ENCODE measurements around the gene FIP1L1. TPM values are rescaled to one million over a fixed set of nuclear protein-coding genes. Genes with fewer than 3 reads are reported as not detected.
"Not testable (repeated sequence)": the region's sequence is repeated elsewhere in the genome, so short reads cannot be mapped to it uniquely, and the experiment has no call there.

The FIP1L1 gene
- total RNA-seq, 1 experiment from 2014 or later: 56.3 TPM

- no peaks in the 10 kb centered on the region for H3K4me1 ChIP-seq (replicated peaks)
- DNase-seq (ENCODE audit: low read depth in 1 of 2, low spot score in 2 of 2): no peak
Measured at GRCh38 chr4:53465891-53466290, 88.5 kb downstream of the FIP1L1 start.

GRCh38 chr4:53466576-53466975, 89.1 kb downstream of the FIP1L1 start:
- not testable (repeated sequence) for H3K36me3 ChIP-seq; H3K4me3 ChIP-seq; H3K27ac ChIP-seq; H3K4me1 ChIP-seq (replicated peaks); H3K9me3 ChIP-seq (replicated peaks); DNase-seq (ENCODE audit: low read depth in 1 of 2, low spot score in 2 of 2); H3K27me3 ChIP-seq (replicated peaks)

More at GRCh38 chr4:53465891-53466290, 88.5 kb downstream of the FIP1L1 start:
- Histone ChIP-seq H3K9me3 (replicated peaks) (no peaks in the 10 kb centered on the region), H3K4me3 (no peak overlapping the region), H3K36me3 (0 out of 2 replicates have a peak, but pooled peaks cover 4% of the 10 kb centered on the region), H3K27me3 (replicated peaks) (no peaks in the 10 kb centered on the region), H3K27ac (no peak overlapping the region)

- Histone ChIP-seq H3K27ac (peak overlapping the region; percentile 70), H3K4me3 (no peak overlapping the region), H3K4me1 (replicated peaks) (peaks cover 34% of the 10 kb centered on the region), H3K27me3 (replicated peaks) (no peaks in the 10 kb centered on the region), H3K9me3 (replicated peaks) (no peaks in the 10 kb centered on the region), H3K36me3 (no peaks in the 10 kb centered on the region)
- peak; percentile 85 to 86 for DNase-seq (ENCODE audit: low read depth in 1 of 2, low spot score in 2 of 2)
Measured at GRCh38 chr4:53476232-53477037, 99.0 kb downstream of the FIP1L1 start.

DNA sequence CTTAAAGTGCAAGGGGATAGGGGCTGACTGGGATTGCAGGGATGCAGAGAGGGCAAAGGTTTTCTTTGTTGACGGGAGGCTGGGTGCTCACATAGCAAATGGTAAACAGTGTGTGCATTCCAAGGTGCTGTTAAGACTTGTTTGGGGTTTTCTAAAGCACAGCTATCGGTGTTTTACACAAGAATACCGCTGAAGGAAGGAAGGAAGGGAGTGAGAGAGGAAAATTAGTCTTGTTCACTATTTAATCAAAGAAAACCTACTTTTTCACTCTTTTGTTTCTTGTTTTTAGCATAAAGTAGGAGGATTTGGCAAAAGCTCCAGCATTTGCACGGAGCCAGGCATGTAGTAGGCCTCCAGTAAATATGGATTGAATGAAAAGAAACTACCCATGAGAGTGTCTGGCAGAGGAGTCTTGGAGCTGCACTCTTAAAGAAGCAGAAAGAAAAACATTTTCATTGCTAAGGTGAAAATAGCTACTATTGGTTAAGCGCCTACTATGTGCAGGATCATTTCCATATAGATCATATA, 99.7 kb downstream of the FIP1L1 start:
- Histone ChIP-seq H3K27me3 (replicated peaks) (no peaks in the 10 kb centered on the region), H3K27ac (peak overlapping the region; percentile 70), H3K4me3 (no peak overlapping the region), H3K9me3 (replicated peaks) (no peaks in the 10 kb centered on the region), H3K4me1 (replicated peaks) (peaks cover 34% of the 10 kb centered on the region), H3K36me3 (no peaks in the 10 kb centered on the region)
- no peak for DNase-seq (ENCODE audit: low read depth in 1 of 2, low spot score in 2 of 2)

DNA sequence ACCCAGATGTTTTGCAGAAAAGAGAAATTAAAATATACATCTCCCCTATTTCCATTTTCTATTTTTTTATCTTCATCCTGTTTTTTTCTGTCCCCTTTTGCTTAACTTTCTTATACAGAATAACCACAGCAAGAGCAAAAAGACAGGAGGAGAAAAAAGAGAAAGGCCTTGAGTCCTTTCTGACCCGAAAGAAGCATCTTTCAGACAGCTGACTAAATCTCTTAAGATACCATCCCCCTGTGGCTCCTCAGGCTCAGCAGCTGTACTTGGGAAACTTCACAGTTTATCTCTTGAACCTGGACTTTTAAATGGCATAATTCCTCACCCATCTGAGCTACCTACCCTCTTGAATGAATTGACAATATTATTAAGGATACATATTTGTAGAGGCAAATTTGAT, 100.2 kb downstream of the FIP1L1 start:
- H3K27ac ChIP-seq: no peak overlapping the region

GRCh38 chr4:53478671-53479456, 101.4 kb downstream of the FIP1L1 start:
- peak overlapping the region; percentile 43 for H3K27ac ChIP-seq
- no peak overlapping the region for H3K4me3 ChIP-seq
- peak in 1 of 2 experiments; percentile 27 for DNase-seq (ENCODE audit: low read depth in 1 of 2, low spot score in 2 of 2)
- no peaks in the 10 kb centered on the region for H3K27me3 ChIP-seq (replicated peaks)
- H3K4me1 ChIP-seq (replicated peaks): peaks cover 34% of the 10 kb centered on the region
- no peaks in the 10 kb centered on the region for H3K9me3 ChIP-seq (replicated peaks)
- H3K36me3 ChIP-seq: no peaks in the 10 kb centered on the region

More for the DNA sequence above, 100.2 kb downstream of the FIP1L1 start:
- Histone ChIP-seq H3K27me3 (replicated peaks) (no peaks in the 10 kb centered on the region), H3K4me1 (replicated peaks) (peaks cover 34% of the 10 kb centered on the region), H3K9me3 (replicated peaks) (no peaks in the 10 kb centered on the region), H3K4me3 (no peak overlapping the region), H3K36me3 (no peaks in the 10 kb centered on the region)
- DNase-seq (ENCODE audit: low read depth in 1 of 2, low spot score in 2 of 2): no peak

DNA sequence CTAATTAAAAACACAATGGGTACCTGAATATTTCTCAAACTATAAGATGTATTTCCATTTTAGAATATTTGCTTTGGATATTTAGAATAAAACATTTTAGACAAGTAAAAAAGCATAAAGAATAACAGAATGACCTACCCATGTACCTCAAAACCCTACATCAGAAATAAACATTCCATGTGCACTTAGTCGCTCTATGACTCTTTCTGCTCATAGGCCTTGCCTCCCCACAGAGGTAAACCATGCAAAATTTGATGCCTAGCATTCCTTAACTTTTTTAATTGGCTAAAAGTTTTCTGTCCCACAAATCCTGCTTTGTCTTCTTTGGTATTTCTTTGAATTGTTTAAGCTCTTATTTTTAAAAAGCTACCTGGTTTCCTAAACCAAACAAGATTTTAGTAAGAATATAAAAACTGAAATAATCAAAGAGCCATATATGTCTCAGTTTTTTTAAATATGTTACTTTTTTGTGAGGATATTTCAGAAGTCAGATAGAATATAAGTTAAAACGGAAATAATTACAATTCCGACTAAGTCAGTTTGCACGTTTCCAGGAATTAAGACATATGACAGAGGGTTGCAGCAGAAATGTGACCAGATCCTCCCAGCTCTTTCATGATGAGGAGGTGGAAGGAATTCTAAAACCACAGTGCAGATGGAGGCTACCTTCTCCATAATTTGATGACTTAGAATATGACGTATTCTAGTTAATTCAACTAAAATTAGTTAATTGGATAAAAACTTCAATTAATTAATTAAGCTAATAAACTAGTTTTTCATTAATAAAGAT, 102.5 kb downstream of the FIP1L1 start:
- Histone ChIP-seq H3K4me3 (no peak overlapping the region), H3K27ac (peak overlapping the region; percentile 43; the same call in 1 of the 2 replicates), H3K9me3 (replicated peaks) (no peaks in the 10 kb centered on the region), H3K36me3 (no peaks in the 10 kb centered on the region), H3K27me3 (replicated peaks) (no peaks in the 10 kb centered on the region), H3K4me1 (replicated peaks) (peaks cover 34% of the 10 kb centered on the region)
- DNase-seq (ENCODE audit: low read depth in 1 of 2, low spot score in 2 of 2): peak in 1 of 2 experiments; percentile 24

DNA sequence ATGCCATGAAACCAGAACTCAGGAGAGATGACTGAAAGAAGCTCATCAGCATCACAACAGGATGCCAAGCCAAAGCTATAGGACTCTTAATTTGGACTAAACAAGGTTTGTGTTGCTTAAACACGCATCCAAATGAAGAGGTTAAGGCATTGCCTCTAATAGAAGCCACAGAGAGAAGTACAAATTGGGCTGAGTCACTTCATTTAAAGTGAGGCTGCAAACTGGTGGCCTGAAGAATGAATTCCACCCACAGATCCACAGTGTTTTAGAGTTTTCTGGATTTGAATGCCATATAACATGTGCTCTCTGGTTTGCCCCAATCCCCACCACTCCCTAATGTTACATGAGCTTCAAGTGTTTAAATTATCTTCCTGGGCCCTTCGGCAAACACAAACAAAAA, 103.5 kb downstream of the FIP1L1 start:
- no peak overlapping the region for H3K27ac ChIP-seq
- no peaks in the 10 kb centered on the region for H3K9me3 ChIP-seq (replicated peaks)
- H3K27me3 ChIP-seq (replicated peaks): no peaks in the 10 kb centered on the region
- H3K36me3 ChIP-seq: no peaks in the 10 kb centered on the region
- no peak overlapping the region for H3K4me3 ChIP-seq
- no peak for DNase-seq (ENCODE audit: low read depth in 1 of 2, low spot score in 2 of 2)
- H3K4me1 ChIP-seq (replicated peaks): peaks cover 29% of the 10 kb centered on the region

- Histone ChIP-seq H3K4me1 (replicated peaks) (peaks cover 22% of the 10 kb centered on the region), H3K9me3 (replicated peaks) (no peaks in the 10 kb centered on the region), H3K27me3 (replicated peaks) (no peaks in the 10 kb centered on the region), H3K36me3 (no peaks in the 10 kb centered on the region), H3K4me3 (no peak overlapping the region), H3K27ac (no peak overlapping the region)
- no peak for DNase-seq (ENCODE audit: low read depth in 1 of 2, low spot score in 2 of 2)
Measured at GRCh38 chr4:53481586-53481985, 104.1 kb downstream of the FIP1L1 start.

DNA sequence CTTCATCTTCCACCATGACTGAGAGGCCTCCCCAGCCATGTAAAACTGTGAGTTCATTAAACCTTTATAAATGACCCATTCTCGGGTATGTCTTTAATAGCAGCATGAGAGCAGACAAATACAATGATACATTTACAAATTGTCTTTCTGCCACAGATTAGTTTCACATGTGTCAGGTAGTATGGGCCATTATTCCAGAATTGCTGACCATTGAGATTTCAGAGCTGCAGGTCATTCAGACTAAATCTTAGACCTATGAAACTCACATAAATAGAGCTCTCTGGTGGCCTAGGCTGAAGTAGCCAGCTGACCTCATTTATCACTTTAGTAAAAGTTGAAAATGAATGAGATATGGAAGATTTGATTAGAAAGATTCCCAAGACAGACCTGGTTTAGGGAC, 105.8 kb downstream of the FIP1L1 start:
- Histone ChIP-seq H3K9me3 (replicated peaks) (no peaks in the 10 kb centered on the region), H3K4me3 (no peak overlapping the region)
- no peak for DNase-seq (ENCODE audit: low read depth in 1 of 2, low spot score in 2 of 2)

GRCh38 chr4:53484911-53485657, 107.6 kb downstream of the FIP1L1 start:
- Histone ChIP-seq H3K4me3 (no peak overlapping the region), H3K27ac (no peak overlapping the region), H3K4me1 (replicated peaks) (peaks cover 4% of the 10 kb centered on the region; the same call in 1 of the 2 replicates), H3K36me3 (no peaks in the 10 kb centered on the region), H3K9me3 (replicated peaks) (no peaks in the 10 kb centered on the region), H3K27me3 (replicated peaks) (no peaks in the 10 kb centered on the region)
- DNase-seq (ENCODE audit: low read depth in 1 of 2, low spot score in 2 of 2): no peak

More for the DNA sequence above, 105.8 kb downstream of the FIP1L1 start:
- peaks cover 14% of the 10 kb centered on the region for H3K4me1 ChIP-seq (replicated peaks)
- no peaks in the 10 kb centered on the region for H3K36me3 ChIP-seq
- no peak overlapping the region for H3K27ac ChIP-seq
- no peaks in the 10 kb centered on the region for H3K27me3 ChIP-seq (replicated peaks)

DNA sequence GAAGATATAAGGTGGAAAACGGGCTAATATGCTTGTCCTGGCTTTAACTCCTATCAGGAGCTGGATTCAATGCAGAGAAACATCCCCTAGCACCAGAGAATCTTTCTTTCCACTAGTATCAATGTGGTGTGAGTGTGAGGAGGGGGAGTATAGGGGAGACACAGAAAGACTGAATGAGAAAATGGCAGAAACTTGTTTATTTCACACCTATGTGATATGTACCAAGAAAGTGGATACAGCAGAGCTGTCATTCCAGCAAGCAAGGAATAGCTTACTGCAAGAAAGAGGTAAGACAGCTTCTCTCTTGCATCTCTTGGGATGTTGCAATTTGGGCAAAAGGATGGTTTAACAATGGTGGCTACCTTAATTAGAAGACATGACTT, 108.2 kb downstream of the FIP1L1 start:
- no peak for DNase-seq (ENCODE audit: low read depth in 1 of 2, low spot score in 2 of 2)
- Histone ChIP-seq H3K27me3 (replicated peaks) (no peaks in the 10 kb centered on the region), H3K4me1 (replicated peaks) (peaks cover 4% of the 10 kb centered on the region; the same call in 1 of the 2 replicates), H3K36me3 (no peaks in the 10 kb centered on the region), H3K27ac (no peak overlapping the region), H3K4me3 (no peak overlapping the region), H3K9me3 (replicated peaks) (no peaks in the 10 kb centered on the region)

DNA sequence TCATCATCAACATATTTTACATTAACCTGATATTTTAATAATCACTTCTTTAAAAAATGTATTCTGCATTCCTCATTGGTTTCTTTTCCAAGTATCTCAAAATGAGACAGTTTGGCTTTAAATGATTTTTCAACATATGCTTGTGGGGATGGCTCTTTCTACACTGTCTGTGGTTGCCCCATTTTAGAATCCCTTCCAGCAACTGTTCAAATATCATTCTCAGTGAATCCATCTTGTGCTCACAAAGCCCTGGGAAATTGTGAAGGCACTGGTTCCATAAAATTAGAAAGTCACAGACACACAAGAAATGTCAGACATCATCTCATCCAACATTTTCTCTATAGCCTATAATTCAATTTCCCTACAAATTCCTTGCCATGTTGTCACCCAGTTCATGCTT, 110.3 kb downstream of the FIP1L1 start:
- no peak for DNase-seq (ENCODE audit: low read depth in 1 of 2, low spot score in 2 of 2)
- Histone ChIP-seq H3K9me3 (replicated peaks) (no peaks in the 10 kb centered on the region), H3K27ac (no peak overlapping the region), H3K27me3 (replicated peaks) (no peaks in the 10 kb centered on the region), H3K4me1 (replicated peaks) (peaks cover 4% of the 10 kb centered on the region; the same call in 1 of the 2 replicates), H3K36me3 (no peaks in the 10 kb centered on the region), H3K4me3 (no peak overlapping the region)
